Right lobe of liver (tissue), 4 donors: ENCODE results near the gene GRPEL2.

Source experiments
- CTCF ChIP-seq, 4 donors: fragments of 200-600 bp in 3 of 4; fragments of 450-650 bp in 1 of 4; IDR thresholded peaks; one replicate each; pipeline versions ENCODE4 v1.5.1 to v1.8.0; 2016 to 2022; ENCODE audit warnings: antibody characterized with exemption in 4 of 4, mild to moderate bottlenecking in 2 of 4
- POLR2A ChIP-seq: fragments of 450-650 bp; IDR thresholded peaks from one replicate; pipeline ENCODE4 v1.6.1; 2017; ENCODE audit warnings: antibody characterized with exemption, mild to moderate bottlenecking
- donor health status: DM: no; HTN: no; CAD: no.
- donor health status: DM: no; HTN: no; CAD: no.
- donor health status: DM: no; HTN: yes; CAD: no.

- TF ChIP-seq CTCF (IDR thresholded peaks at IDR 0.05) (no peak), POLR2A (no peak)
These were observed 47.1 kb upstream of the GRPEL2 start for GRCh38 chr5:149298163-149298562.
